ENCODE data around the gene IGF1R. TPM values are rescaled to one million over a fixed set of nuclear protein-coding genes. Genes with fewer than 3 reads are reported as not detected.

The IGF1R gene
- total and polyA plus RNA-seq, 2 of the 8 experiments (the other 6 are each of a cell fraction or from before 2014, with no cell fraction given) = 32.9 to 109 TPM

- Histone ChIP-seq H3K79me2 (ENCODE audit: control insufficient read depth in 1 of 2, insufficient read depth in 2 of 2, low read length in 2 of 2) (no peaks in the 10 kb centered on the region), H4K20me1 (replicated peaks in 1 of 2; ENCODE audit: control insufficient read depth in 1 of 2, insufficient read depth in 2 of 2, low read length in 2 of 2) (peaks cover 2 to 5% of the 10 kb centered on the region in 2 experiments), H3K23ac (ENCODE audit: insufficient read length) (no peak overlapping the region), H3K9me3 (ENCODE audit: insufficient read depth in 2 of 2, low read depth in 1 of 2, low read length in 1 of 2) (no peaks in the 10 kb centered on the region), H2BK120ac (replicated peaks; ENCODE audit: low read depth, low read length) (no peak overlapping the region), H3K18ac (ENCODE audit: extremely low read depth, low read length) (no peak overlapping the region), H2BK12ac (ENCODE audit: low read depth, low read length) (no peak overlapping the region), H4K91ac (replicated peaks; ENCODE audit: insufficient read length, low read length) (no peak overlapping the region), H3K4me2 (ENCODE audit: insufficient read depth in 1 of 2, low read depth in 2 of 2, low read length in 2 of 2) (no peak overlapping the region), H3K23me2 (ENCODE audit: low read depth, low read length) (no peaks in the 10 kb centered on the region), H3K4me1 (replicated peaks in 1 of 4; ENCODE audit: control insufficient read depth in 3 of 4, insufficient read depth in 4 of 4, low read length in 3 of 4) (no peaks in the 10 kb centered on the region; a peak in 1 of 7 replicates), H2AFZ (ENCODE audit: low read length) (no peak overlapping the region), H3K79me1 (ENCODE audit: low read depth, low read length) (peaks cover 3% of the 10 kb centered on the region; the same call in 1 of the 2 replicates), H2BK5ac (ENCODE audit: low read depth, low read length) (no peak overlapping the region), H2BK15ac (ENCODE audit: low read length) (no peak overlapping the region), H3K4ac (replicated peaks; ENCODE audit: insufficient read length, low read depth, low read length) (no peak overlapping the region), H3K36me3 (ENCODE audit: control insufficient read depth in 2 of 4, insufficient read depth in 4 of 4, low read length in 3 of 4) (peaks cover 17 to 62% (median 36%) of the 10 kb centered on the region in 4 experiments; a peak in 6 of 8 replicates), H3K56ac (replicated peaks; ENCODE audit: insufficient read length, low read depth, low read length) (no peak overlapping the region), H3K14ac (ENCODE audit: insufficient read length) (no peak overlapping the region), H2BK20ac (ENCODE audit: low read length) (no peak overlapping the region), H3K4me3 (ENCODE audit: extremely low read depth in 1 of 4, insufficient read depth in 2 of 4, low read depth in 3 of 4, low read length in 4 of 4) (no peak overlapping the region), H3K27me3 (replicated peaks in 1 of 4; ENCODE audit: control insufficient read depth in 3 of 4, extremely low read depth in 1 of 4, insufficient read depth in 3 of 4, low read length in 3 of 4) (no peaks in the 10 kb centered on the region), H4K5ac (ENCODE audit: insufficient read length, low read depth, low read length) (no peak overlapping the region), H3K9ac (replicated peaks in 1 of 4; ENCODE audit: extremely low read depth in 1 of 4, low read depth in 3 of 4, low read length in 3 of 4) (no peak overlapping the region), H2AK5ac (ENCODE audit: low read depth, low read length) (no peak overlapping the region), H4K8ac (ENCODE audit: extremely low read depth, insufficient read depth, low read length) (no peak overlapping the region), H3K27ac (ENCODE audit: low read depth, low read length) (no peak overlapping the region)
- POLR2A ChIA-PET (ENCODE audit: partially characterized antibody) = no interaction called here
- CTCF ChIA-PET (ENCODE audit: partially characterized antibody) = interaction anchor here (0.8 to 1.8 kb wide), 4 partner anchors 15 to 431 kb away, joined by 3 to 6 read pairs (median 3); no protein-coding TSS in a partner anchor
- 74% methylated on average over 6 of the region's 6 CpGs; no CpG with 5 or more reads in 1 of the 2 experiments for WGBS, 2 experiments (ENCODE audit: extremely low coverage in 1 of 2, insufficient coverage in 1 of 2, insufficient read length in 1 of 2, insufficient replicate concordance in 2 of 2, low coverage in 1 of 2, low lambda C conversion rate in 2 of 2, missing lambda C conversion rate in 1 of 2)
- DNase-seq (ENCODE audit: low read depth in 1 of 2, low spot score in 2 of 2) (no peak), FAIRE-seq (no peak)
- TF ChIP-seq CTBP2 (IDR thresholded peaks at IDR 0.05; ENCODE audit: borderline replicate concordance, insufficient read depth, insufficient read length, low read length) (no peak), TCF12 (IDR thresholded peaks at IDR 0.05; ENCODE audit: low read depth, low read length) (no peak), EGR1 (IDR thresholded peaks at IDR 0.05; ENCODE audit: borderline replicate concordance, low read depth, low read length) (no peak), JUN (IDR thresholded peaks at IDR 0.05; ENCODE audit: low read depth, low read length) (no peak), HDAC6 (IDR thresholded peaks at IDR 0.05; ENCODE audit: low read depth, low read length) (no peak), CBX8 (IDR thresholded peaks at IDR 0.05; ENCODE audit: borderline replicate concordance, low read depth, low read length) (no peak), EP300 (IDR thresholded peaks at IDR 0.05; ENCODE audit: borderline replicate concordance in 1 of 2, low read depth in 2 of 2, low read length in 2 of 2) (no peak), GABPA (IDR thresholded peaks at IDR 0.05; ENCODE audit: borderline replicate concordance, insufficient read depth, low read length) (no peak), EZH2 (IDR thresholded peaks at IDR 0.05; ENCODE audit: low read depth, low read length, severe bottlenecking) (no peak), CHD1 (IDR thresholded peaks at IDR 0.05; ENCODE audit: low read depth, low read length) (no peak), CHD2 (IDR thresholded peaks at IDR 0.05; ENCODE audit: low read length) (no peak), SUZ12 (IDR thresholded peaks at IDR 0.05; ENCODE audit: low read length) (no peak), RFX5 (IDR thresholded peaks at IDR 0.05; ENCODE audit: borderline replicate concordance, low read depth, low read length) (no peak), BRCA1 (IDR thresholded peaks at IDR 0.05; ENCODE audit: low read depth, low read length) (no peak), FOSL1 (IDR thresholded peaks at IDR 0.05; ENCODE audit: insufficient read depth, low read depth, low read length) (no peak)
Observed at GRCh38 chr15:98949624-98950023, 301.3 kb downstream of the IGF1R start.
